NOMO-1 treated with DMSO at 0.1 percent for 48 hours (cell line): Measurements from ENCODE around the gene TUBGCP6.
"Not testable (repeated sequence)": the region's sequence is repeated elsewhere in the genome, so short reads cannot be mapped to it uniquely, and the experiment has no call there.

ENCODE experiments used
- DNase-seq: peaks from one replicate; lab custom pipeline; 2025; ENCODE audit not compliant: unreplicated experiment; lab: John Stamatoyannopoulos, UW

Gene TUBGCP6

DNA sequence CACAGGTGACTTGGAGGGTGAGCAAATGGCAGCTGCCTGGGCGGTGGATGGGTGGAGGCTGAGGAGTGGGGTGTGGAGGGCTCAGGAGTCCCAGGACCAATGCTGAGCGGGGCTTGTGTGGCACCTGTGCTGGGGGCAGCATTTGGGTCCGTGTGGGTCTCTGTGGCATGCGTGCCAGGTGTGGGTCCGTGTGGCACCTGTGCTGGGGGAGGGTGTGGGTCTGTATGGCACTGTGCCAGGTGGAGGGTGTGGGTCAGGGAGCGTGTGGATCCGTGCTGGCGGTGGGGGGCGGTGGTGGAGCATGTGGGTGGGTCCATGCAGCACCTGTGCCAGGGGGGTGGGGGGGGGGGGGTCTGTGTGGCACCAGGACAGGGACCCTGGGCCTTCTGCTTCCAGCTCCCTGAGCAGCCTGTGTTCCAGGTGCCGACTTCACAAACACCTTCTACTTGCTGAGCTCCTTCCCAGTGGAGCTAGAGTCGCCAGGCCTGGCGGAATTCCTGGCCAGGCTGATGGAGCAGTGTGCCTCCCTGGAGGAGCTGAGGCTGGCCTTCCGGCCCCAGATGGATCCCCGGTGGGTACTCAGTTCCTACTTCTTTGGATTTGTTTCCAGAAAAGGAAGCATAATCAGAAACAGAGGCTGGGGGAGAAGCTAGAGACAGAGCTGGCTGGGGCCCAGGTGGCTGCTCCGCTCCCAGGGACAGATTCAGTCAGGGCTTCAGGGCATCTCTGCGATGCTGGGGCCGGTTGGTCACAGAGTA is 29.3 kb downstream of the TUBGCP6 start:
- no peak for DNase-seq

DNA sequence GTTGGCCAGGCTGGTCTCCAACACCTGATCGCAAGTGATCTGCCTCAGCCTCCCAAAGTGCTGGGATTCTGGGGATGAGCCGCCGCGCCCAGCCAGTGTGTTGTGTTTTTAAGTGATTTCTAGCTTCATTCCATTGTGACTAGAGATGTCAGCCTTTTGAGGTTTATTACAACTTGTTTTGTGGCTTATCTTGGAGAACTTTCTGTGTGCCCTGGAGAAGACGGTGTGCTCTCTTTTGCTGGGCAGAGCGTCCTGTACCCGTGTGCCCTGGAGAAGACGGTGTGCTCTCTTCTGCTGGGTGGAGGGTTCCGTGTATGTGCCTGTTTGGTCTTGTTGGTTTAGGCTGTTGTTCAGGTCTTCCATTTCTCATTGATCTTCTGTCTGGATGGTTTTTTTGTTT is 31.6 kb downstream of the TUBGCP6 start:
- no peak for DNase-seq

DNA sequence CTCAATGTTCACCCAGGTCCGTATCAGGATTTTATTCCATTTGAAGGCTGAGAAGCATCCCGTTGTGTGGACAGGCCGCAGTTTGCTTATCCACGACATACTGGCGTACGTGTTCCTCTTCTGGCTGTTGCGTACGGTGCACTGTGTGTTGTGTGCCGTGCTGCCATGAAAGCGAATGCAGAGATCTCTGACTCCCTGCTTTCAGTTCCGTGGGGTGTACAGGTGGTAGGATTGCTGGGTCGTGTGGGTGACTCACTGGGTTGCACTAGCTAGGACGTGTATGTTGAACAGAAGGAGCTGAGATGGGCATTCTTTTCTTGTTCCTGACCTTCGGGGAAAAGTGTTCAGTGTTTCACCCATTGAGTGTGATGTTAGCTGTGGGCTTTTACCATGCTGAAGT is 33.7 kb downstream of the TUBGCP6 start:
- no peak for DNase-seq

DNA sequence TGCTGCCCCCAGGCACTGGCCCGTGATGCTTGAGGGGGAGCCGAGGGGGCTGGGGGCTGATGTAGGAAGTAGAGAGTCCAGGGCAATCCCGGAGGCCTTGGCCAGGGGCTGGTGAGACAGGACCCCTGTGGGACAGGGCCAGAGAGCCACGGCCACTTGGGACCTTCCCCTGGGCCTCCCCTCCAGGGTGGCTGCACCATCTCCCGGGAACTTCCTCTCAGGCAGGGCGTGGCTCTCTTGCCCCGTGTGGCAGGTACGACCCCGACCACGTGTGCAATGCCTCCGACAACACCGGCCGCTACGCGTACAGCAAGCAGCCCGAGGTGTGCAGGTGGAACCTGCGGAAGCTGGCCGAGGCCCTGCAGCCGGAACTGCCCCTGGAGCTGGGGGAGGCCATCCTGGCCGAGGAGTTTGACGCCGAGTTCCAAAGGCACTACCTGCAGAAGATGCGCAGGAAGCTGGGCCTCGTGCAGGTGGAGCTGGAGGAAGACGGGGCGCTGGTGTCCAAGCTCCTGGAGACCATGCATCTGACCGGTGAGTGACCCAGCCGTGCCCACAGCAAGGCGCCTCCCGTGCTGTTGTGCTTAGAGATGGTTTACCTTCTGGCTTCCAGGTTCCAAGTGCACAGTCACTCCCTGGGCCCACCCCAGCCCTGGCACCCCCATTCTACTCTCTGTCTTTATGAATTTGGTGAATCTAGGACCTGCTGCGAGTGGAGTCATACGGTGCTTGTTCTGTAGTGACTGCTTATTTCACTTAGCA is 34.3 kb downstream of the TUBGCP6 start:
- no peak for DNase-seq

DNA sequence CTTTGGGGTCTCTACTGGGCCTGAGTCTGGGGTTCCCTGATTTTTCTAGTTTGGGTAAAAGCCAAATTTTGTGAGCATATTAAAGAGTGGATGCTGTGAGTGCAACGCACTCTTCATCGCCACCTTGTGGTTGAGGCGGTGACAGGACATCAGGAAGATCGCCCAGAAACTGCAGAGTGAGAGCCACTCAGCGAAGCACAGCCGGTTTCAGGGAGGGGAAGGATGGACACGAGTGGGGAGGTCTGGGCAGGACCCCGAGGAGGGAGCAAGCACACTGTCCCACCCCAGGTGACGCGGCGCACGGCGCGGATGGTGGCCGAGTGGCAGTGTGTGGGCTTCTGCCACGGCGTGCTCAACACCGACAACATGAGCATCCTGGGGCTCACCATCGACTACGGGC is 34.9 kb downstream of the TUBGCP6 start:
- peak; percentile 47 for DNase-seq

DNA sequence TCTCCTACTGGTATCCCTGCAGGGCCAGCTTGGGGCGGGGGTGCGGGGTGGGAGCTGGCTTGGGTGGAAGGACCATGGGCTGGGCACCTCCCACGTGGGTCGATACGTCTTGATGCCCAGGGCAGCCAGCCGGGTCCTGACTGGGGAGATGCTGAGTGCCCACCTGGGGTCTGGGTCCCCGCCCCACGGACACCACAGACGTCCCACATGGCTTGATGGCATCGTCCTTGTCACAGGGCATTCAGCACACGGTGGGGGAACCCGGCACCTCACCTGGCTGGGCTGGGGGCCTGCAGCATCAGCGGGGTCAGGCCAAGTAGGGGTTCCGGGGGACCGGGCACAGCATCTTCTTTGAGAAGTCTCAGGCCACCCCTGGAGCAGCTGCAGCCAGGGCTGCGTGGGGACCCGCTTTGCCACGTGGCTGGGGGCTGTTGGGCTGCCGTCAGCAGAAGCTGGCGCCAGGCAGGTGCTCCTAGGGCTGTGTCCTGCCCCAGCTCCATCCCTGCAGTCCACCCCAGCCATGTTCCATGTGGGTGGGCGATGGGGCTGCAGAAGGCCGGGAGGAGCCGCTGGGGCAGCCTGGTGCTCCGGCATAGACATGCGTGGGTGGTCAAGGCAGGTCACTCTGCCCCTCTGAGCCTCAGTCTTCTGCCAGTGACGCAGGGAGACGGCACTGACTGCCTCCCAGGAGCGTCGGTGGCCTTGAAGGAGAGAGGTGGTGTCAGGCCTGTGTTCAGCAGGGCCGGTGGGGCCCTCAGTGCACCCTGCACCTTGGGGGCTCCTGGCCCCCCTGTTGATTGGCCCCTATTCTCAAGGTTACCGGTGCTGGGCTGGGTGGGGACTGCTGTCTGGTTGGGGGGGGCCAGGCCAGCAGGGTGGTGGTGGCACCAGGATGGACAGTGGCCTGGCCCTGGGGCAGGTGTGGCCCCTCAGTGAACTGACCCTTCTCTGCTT is 35.6 kb downstream of the TUBGCP6 start:
- no peak for DNase-seq

DNA sequence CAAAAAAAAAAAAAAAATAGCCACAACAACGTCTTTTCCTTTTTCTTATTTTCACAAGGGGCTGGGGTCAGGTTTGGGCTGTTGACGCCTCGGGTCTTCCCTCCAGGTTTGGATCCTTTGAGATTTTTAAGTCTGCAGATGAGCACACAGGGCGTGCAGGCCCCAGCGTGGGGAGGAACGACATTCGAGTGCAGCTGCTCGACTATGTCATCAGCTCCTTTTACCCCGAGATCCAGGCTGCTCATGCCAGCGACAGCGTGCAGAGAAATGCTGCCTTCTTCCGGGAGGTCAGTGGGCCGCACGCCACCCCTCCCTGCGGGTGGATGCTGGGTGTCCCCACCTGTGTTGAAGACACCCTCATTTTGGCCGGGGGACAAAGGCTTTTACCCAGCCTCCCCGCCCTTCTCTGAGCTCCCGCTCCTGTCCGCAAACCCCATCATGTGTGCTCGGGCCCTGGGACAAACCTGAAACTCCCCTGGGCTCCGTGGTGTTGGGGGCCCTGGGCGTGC is 36.3 kb downstream of the TUBGCP6 start:
- DNase-seq: no peak

DNA sequence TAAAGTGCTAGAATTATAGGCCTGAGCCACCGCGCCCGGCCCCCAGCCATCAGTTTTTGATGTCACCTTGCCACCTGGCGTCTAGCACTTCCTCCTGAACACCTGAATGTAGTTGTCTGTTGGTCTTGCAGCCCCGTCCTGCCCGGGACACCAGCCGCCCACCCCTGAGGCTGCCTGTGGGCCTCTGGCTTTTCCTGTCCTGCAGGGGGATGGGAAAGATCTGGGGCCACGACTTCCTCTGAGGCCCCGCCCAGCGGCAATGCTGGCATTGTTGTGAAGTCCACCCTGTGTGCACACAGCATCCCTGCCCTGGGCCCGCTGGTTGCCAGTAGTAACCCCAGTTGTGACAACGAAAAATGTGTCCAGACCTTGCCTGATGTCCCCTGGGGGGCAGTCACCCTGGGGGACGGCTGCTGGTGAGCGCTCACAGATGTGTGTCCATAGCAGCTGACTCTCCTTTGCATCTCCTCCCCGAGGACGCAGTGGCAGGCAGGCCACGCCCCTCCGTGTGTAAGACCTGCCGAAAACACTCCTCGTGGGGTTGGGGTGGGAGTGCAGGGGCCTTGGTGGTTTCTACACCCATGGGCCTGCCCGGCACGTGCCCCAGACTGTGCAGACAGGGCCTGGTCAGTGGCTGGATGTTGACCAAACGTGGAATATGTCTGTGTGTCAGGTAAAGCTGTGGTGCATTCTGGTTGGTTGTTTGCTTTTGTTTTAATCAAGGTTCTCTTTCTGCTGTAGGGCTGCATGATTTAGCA is 37.3 kb downstream of the TUBGCP6 start:
- DNase-seq: no peak

DNA sequence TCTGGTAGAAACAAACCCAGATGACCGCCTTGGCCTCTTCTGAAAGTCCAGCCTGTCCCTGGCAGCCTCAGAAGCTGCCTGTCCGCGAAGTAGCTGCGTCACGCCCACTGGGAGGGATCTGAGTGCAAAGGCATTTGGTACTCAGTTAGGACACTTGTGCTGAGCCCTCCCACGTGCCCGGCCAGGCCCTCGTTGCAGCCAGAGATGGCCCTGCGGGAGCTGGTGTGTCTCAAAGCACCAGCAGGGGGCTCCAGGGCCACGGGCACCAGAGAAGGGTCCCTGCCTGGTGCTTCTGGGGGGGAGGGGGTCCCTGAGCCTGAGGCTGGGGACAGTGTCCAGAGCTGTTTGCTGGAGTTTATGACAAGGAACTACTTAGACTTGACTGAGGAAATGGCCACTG is 38.2 kb downstream of the TUBGCP6 start:
- DNase-seq: no peak

DNA sequence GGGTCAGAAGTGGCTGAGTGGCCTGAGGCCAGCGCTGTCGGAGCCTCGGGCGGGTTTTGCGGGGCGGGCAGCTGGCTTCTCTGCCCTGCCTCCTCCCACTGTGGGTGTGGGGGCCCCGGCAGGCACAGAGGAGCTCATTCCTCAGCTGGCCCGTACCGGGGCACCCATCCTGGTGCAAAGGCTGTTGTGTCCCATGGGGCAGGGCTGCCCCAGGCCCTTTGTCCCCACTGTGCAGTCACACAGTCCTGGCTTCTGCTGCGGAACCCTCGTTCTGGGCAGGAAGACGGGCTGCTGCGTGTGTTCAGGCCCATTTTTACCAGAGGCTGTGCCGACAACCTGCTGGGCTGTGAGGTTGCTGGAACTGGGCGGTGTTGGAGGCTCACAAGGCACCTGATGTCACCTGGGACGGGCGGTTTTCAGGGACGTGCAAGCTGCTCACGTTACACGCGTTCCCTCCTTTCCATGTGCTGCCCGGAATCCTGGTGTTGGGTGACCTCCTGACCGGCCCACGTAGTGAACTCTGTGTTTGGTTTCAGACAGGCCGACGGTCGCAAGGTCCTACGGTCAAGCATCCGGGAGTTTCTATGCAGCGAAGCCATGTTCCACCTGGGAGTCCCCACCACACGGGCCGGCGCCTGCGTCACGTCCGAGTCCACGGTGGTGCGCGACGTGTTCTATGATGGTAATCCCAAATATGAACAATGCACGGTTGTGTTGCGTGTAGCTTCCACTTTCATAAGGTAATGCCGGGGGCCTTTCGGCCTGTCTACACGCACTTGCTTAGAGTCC is 38.8 kb downstream of the TUBGCP6 start:
- DNase-seq: no peak

DNA sequence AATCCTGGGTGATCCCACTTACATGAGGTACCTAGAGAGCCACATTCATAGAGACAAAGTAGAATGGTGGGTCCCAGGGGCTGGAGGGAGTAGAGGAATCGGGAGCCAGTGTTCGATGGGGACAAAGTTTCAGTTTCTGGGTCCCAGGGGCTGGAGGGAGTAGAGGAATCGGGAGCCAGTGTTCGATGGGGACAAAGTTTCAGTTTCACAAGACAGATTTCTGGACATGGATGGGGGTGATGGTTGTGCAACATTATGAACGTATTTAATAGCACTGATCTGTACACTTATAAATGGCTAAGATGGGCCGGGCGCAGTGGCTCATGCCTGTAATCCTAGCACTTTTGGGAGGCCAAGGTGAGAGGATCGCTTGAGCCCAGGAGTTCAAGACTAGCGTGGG is 39.8 kb downstream of the TUBGCP6 start:
- DNase-seq: not testable (repeated sequence)

DNA sequence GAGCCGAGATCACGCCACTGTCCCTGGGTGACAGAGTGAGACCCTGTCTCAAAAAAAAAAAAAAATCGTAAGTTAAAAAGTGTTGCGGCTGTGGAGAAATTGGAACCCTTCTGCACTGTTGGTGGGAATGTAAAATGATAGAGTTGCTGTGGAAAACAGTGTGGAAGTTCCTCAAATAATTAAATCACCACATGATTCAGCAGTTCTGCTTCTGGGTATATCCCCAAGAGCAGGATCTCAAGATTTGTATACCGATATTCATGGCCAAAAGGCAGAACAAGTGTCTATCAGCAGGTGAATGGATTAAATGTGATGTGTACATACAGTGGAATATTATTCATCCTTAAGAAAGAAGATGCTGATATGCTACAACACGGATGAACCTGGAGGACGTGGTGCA is 40.3 kb downstream of the TUBGCP6 start:
- DNase-seq: peak; percentile 9

DNA sequence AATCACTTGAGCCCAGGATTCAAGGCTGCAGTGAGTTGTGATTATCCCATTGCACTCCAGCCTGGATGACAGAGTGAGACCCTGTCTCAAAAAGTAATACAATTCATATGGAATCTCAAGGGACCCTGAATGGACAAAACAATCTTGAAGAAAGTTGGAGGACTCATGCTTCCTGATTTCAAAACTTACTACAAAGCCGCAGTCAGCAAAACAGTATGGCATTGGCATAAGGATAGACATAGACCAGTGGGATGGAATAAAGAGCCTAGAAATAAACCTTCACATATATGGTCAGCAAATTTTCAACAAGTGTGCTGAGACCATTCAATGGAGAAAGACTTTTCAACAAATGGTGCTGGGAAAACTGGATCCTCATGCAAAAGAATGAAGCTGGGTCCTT is 41.5 kb downstream of the TUBGCP6 start:
- no peak for DNase-seq

DNA sequence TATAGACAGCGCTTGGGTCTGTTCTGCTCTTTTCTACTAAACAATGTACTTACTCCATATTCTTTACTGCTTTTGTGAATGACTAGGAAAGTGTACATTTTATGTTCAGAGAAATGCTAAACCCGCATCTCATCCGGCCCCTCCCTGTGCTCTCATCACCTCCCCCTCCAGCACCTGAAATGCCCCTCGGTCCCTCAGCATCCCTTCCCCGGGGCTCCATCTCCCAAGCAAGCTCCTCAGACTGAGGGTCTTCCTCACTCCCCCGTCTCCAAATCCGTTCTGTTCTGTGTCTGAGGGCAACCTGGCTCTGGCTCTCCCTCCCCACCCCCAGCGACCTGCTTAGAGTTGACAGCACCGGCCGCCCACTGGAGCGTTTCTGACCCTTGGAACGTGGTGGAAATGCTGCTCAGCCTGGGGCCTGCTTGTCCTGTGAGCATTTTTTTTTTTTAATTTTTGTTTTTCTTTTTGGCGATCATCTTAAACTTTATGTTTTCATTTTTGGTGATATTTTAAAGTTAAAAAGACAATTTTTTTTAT is 42.6 kb downstream of the TUBGCP6 start:
- no peak for DNase-seq

DNA sequence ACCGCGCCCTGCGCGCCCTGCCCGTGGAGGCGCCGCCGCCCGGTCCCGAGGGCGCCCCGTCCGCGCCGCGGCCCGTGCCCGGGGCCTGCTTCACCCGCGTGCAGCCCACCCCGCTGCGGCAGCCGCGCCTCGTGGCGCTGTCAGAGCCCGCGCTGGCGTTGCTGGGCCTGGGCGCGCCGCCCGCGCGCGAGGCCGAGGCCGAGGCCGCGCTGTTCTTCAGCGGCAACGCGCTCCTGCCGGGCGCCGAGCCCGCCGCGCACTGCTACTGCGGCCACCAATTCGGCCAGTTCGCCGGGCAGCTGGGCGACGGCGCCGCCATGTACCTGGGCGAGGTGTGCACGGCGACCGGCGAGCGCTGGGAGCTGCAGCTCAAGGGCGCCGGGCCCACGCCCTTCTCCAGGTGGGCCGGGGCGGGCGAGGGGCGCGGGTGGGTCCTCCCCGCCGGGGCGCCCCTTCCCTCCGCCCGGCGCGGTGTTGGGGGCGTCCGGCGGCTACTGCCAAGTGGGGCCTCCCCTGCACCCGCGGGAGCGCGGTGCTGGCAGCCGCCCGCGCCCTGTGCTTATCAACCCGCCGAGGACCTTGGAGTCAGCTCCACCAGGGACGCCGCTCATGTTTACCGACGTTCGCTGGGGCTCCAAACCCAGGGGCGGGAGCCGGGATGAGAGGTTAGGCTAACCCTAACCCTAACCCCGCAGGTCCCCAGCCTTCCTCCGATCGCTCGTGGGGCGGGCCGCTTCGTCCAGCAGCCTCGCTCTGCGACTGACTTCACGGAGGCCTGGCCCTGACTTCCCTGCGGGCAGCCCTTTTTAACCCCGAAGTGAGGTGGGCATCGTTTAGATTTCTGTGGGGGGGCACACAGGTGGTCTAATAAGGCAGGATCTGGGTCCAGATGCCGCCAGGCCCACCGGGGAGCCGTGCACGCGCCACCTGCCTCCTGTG is 43.4 kb downstream of the TUBGCP6 start:
- DNase-seq: no peak

DNA sequence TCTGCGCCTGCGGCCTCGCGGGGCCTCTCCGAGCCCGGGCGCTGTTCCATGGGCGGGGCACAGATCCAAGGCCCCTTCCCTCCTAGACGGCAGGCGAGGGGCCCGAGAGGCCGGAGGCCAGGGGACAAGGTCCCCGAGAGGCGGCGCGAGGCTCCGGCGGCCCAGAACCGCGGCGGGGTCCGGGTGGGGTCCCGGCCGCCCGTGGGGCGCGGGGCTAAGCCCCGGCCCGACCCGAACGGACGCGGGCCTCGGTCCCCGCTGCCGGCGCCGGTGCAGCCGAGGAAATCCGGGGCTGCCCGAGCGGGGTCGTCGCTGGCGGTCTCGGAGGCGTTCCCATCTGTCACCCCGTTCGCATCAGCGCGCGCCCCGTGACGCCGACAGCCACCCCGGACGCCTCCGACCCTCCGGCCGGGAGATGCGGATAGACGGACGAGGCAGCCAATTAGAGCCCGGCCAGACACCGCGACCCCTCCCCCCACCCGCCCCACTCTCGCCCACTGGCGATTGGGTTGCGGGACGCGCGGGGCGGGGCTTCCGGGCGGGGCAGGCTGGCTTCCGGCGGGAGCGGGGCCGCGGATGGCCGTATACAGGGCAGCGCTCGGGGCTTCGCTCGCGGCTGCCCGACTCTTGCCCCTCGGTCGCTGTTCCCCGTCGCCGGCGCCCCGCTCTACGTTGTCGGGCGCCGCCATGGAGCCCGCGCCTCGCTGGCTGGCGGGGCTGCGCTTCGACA is 44.2 kb downstream of the TUBGCP6 start, which contains the start of gene SELENOO:
SELENOO (plus strand) TSS at position 551 of the 730 bp plus-strand sequence; CDS start at position 577, 26 bp downstream.
- DNase-seq: peak; percentile 75

DNA sequence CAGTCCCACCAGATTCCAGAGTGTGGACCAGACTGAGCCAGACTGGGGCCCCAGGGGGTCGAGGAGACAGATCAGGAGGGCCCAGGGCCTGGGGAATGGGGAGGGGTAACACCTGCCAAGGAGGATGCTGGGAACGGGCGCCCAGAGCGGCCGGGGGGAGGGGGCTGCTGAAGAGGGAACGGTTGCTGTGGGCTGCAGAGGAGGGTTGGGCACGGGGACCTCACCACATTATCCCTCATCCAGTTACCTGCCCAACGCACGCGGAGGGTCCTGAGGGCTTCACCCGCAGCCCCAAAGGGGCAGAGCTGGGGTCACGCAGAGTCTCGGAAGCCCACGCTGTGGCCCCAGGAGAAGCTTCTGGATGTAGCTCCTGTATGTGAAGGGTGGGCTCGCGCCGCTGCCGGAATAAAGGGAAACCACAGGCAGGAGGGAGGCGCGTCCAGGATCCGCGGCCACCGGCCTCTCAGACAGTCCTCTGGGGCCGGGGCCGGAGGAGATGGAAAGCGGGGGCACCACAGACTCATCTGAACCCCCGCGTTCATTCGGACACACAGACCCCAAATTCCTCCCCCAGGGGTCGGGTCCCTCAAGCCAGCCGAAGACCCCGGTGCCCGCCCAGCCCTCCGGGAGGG is 44.9 kb downstream of the TUBGCP6 start:
- no peak for DNase-seq
